Spleen (tissue), 7 donors: ENCODE data around the gene S100A3.

Source experiments
- POLR2A ChIP-seq, 3 donors: fragments of 450-650 bp; IDR thresholded peaks; one replicate each; pipeline ENCODE4 v1.5.1; 2017; ENCODE audit warnings: antibody characterized with exemption in 3 of 3, mild to moderate bottlenecking in 1 of 3
- TF ChIP-seq, protein P1 (sequence below), 11 experiments: fragments of 200-600 bp in 7 of 11; fragments of 450-650 bp in 4 of 11; sonication (generic) in 4 of 11; IDR thresholded peaks in 8 of 11; conservative IDR thresholded peaks in 3 of 11; 1 replicate in 7 of 11; 2 replicates in 4 of 11; pipeline versions ENCODE4 v1.4.0 to v1.8.0; 2016 to 2021; ENCODE audit warnings: antibody characterized with exemption in 11 of 11, inconsistent platforms in 4 of 11, mild to moderate bottlenecking in 1 of 11
- donor health status: DM: no; HTN: no; CAD: no; lungs with moderate emphysema.
- donor health status: DM: no; HTN: no; CAD: no.
- donor health status: DM: no; HTN: no; CAD: no.

DNA sequence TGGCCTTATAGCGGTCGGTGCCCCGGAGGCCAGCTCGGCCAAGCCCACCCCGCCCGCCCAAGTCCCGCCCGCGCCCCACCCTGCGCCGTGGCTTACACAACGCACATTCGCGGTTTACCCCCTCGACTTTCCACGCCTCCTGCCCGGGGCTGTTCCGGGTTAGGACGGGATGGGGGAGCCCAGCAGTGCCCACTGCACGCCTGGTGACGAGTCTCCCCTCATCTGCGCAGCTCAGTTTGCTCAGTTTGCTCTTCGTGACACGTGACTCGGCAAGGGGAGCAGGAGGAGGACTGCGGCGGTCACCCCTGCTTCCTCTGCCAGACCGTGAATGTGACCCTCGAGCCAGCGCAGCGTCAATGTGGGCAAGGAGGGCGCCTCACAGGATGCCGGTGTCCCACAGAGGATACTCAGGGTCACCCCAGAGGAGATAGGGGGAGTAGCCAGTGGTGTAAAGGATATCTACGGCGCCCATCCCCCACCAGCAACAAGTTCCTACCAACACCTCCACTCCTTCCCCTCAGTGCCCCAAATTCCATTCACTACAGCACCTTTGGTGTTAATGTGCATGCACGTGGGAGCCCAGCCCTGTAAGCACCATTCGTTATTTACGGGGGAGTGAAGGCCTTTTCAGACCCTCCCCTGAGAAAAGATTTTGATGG lies 12.9 kb downstream of the S100A3 start:
- TF ChIP-seq, protein P1, sequence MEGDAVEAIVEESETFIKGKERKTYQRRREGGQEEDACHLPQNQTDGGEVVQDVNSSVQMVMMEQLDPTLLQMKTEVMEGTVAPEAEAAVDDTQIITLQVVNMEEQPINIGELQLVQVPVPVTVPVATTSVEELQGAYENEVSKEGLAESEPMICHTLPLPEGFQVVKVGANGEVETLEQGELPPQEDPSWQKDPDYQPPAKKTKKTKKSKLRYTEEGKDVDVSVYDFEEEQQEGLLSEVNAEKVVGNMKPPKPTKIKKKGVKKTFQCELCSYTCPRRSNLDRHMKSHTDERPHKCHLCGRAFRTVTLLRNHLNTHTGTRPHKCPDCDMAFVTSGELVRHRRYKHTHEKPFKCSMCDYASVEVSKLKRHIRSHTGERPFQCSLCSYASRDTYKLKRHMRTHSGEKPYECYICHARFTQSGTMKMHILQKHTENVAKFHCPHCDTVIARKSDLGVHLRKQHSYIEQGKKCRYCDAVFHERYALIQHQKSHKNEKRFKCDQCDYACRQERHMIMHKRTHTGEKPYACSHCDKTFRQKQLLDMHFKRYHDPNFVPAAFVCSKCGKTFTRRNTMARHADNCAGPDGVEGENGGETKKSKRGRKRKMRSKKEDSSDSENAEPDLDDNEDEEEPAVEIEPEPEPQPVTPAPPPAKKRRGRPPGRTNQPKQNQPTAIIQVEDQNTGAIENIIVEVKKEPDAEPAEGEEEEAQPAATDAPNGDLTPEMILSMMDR (IDR thresholded peaks at IDR 0.05 in 8 of 11, conservative IDR thresholded peaks at IDR 0.05 in 3 of 11): peak in 1 of 11 experiments; percentile 13
- TF ChIP-seq POLR2A (IDR thresholded peaks at IDR 0.05): peak in 2 of 3 donors; percentile 14 to 52
